GM19035 (cell line): ENCODE results near the gene KCNAB1.

Experiments
- ATAC-seq: cut with Tn5 transposase; IDR thresholded peaks from one replicate; pipeline ENCODE4 v1.9.1; 2021; ENCODE audit not compliant: unreplicated experiment

The KCNAB1 gene

DNA sequence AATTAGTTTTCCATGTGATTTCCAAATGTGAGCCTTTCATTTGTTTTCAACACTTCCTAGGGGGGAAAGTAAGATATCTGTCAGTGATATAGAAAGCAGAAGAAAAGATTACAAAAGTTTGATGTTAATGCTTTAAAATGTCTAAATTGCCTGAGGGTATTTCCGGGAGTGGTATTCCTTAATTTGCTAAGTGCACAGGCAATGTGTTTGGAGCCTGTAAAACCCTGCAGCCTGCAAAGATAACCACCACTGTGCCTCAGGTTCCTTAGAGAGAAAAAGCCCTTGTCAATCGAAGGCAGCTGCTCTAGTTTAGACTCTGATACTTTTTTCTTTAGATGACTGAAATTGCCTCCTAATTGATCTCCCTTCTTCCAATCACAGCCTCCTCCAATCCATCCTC is 279.7 kb downstream of the KCNAB1 start:
- no peak for ATAC-seq

GRCh38 chr3:156400735-156401134 is 280.4 kb downstream of the KCNAB1 start:
- no peak for ATAC-seq

DNA sequence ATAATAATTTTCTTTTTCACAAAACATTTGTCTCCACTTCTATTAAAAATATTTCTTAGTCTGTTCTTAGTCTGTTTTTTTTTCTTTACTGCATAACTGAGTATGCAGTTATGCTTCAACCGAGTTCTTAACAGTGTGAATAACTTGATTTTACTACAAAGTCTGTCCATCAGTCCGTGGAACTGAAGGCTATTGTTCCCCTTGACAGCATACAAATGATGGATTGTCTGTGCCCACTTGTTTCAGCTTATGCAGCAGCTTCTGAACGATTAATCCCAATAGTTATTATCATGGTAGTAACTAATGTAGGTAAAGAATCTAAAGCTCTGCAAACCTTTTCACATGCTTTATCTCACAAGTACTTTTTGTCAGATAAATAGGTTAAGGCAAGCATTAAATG is 283.8 kb downstream of the KCNAB1 start:
- ATAC-seq = no peak

- no peak for ATAC-seq
These were observed 286.0 kb downstream of the KCNAB1 start for GRCh38 chr3:156406393-156406792.

DNA sequence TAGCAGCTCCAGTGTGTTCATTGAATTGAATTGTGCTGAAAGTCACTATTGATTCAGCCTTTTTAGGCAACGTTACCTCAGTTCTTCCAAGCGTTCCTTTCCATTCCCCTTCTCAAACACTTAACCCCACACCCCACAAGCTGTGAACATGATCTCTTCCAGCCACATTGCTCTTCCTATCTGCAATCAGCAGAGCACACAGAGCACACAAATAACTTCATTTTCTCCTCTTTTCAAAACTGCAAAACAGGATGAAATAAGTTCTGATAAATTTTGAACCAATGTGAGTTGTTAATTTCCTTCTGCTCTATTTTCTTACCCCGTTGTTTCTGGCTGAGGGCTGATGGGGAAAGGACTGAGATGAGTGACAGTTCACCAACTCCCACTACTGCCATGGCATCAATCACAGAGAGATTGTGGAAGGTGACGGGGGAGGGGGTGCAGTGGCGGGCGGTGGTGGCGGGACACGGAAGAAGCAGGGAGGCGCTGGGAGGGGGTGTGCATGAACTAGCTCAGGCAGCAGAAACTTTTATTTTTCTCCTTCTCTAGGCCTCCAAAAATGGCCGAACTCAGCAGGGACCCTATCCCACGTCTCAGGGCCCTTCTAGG is 287.3 kb downstream of the KCNAB1 start:
- no peak for ATAC-seq

DNA sequence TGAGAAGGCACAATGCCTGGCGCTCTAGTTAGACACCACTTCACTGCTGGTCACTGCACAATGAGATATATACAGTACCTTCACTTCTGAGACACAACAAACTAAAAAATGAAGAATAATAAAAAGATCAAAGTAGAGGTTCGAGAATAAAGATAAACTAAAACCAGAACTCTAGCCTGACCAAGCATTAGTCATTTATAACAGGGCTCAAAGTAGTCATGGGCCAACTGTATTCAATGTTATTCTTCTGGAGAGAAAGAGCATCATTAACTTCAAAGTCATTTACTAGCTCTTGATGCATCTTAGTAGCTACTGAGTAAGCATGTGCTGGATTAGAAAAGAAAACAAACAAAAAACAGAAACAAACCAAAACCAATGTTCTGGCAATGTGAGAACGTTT is 289.3 kb downstream of the KCNAB1 start:
- no peak for ATAC-seq

GRCh38 chr3:156412600-156412999 is 292.2 kb downstream of the KCNAB1 start:
- no peak for ATAC-seq

GRCh38 chr3:156413293-156413892 is 293.0 kb downstream of the KCNAB1 start:
- no peak for ATAC-seq

DNA sequence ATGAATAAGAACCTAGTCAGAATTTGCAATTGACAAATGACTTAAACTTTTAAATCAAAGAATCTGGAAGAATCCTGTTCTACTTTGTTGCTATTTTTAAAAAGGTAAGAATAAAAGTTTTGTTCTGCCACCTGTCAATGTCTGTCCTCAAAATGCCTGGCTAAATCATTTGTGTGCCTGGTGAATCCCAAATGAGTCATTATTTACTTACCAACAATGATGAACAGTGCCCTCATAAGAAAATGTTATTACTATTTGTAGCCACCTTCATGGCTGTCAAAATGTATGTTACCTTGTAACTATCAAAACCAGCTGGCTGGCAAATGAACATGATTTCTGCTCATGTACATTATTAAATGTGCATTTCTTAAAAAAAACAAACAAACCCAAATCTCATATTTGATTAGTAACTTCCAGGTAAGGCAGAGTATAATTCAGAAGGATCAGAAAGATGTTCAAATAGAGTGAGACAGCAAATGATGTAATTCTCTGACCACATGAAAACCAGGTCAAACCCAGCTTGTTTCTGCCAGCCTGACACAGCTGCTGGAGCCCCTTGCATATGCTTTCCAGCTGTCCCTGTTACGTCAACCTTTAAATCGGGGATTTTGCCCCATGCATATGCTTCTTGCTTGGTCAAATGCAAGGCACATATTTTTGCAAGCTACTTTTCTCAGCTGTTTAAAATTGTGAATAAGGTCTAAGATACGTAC is 296.6 kb downstream of the KCNAB1 start:
- no peak for ATAC-seq

GRCh38 chr3:156417559-156418132 is 297.3 kb downstream of the KCNAB1 start:
- no peak for ATAC-seq

- ATAC-seq = no peak
These were observed 298.1 kb downstream of the KCNAB1 start for GRCh38 chr3:156418428-156418827.

DNA sequence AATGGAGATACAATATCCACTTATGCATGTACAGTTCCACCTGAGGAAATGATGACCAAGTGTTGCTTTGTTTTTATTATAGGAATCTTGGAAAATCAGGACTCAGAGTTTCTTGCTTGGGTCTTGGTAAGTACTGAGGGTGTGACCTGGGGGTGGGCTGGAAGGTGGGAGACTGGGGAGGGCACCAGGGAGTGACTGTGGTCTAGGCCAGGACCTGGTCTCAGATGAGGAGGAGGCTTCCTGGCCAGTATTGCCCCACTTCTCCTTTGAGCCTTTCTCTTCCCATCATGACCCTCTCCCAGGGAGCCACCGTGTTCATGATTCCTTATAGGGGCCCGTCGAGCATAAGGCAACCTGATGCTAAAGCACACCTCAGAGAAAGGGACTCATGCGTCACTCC is 301.2 kb downstream of the KCNAB1 start:
- no peak for ATAC-seq

DNA sequence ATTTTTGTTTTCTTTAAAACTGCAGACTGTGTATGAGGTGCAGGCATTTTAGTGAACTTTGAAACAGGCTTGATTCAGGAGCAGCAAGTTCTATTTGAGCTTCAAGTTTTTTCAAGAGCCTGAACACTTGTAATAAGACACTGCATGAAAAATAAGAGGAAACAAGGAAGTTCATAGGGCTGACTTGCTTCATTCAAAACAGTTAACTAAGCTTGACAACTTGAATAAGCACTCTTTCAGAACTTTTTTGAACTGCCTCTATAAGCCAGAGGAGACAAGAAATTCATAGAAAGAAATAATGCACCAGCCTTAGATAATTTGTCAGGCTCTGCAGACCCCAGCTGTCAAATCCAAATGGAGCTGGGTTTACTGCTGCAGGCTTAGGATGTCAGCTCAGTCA is 304.4 kb downstream of the KCNAB1 start:
- no peak for ATAC-seq

DNA sequence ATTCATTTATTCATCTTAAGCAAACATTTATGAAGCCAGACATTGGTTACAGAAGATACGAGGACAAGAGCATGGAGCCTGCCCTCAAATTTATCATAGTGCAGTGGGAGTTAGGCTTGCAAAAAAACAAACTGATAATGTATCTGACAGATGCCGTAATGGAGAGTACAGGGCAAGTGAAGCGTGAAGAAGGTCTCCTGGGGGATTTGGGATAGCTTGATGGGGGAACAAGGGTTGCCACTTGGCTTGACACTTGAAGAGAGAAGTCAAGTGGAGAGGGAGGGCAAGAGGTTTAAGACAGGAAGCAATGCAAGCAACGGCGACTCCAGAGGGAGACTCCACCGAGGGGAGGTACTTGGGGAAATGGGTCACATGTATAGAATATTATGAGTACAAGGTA is 305.3 kb downstream of the KCNAB1 start:
- ATAC-seq = no peak

- no peak for ATAC-seq
These were observed 308.7 kb downstream of the KCNAB1 start for GRCh38 chr3:156429125-156429524.

GRCh38 chr3:156431334-156432124 is 311.2 kb downstream of the KCNAB1 start:
- no peak for ATAC-seq

DNA sequence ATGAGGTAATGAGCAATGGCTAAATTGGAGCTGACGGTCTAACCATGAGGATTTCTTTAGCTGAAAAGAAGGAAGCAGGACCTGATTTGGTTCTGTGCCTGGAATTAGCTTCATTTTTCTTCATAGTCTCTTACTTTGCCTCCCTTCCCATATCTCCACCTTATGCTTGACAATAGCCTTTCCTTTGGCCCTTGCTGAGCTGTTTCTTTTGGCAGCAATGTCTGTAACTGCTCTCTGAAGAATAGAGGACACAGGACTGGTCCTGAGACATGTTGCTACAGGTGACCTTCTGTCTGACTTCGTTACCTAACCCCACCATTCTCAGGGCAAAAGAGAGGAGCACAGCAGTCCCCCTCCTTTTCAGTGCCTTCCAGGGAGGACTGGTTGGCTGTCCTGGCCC is 312.2 kb downstream of the KCNAB1 start:
- no peak for ATAC-seq

DNA sequence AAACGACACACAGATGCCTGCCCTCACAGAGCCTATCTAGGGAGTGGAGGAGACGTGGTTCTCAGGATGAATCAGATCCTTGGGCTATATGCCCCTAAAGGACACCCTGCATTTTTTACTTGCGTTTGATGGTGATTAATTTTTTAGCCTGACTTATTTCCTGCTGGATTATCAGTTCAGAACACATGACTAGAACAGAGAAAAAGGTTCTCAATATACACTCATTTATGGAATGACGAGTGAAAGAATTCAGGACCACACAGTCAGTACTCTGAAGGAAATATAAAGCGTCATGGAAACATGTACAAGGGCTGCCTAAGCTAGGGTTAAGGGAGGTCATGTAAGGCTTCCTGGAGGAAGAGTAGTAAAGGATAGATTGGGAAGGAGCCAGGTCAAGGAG is 312.8 kb downstream of the KCNAB1 start:
- no peak for ATAC-seq

DNA sequence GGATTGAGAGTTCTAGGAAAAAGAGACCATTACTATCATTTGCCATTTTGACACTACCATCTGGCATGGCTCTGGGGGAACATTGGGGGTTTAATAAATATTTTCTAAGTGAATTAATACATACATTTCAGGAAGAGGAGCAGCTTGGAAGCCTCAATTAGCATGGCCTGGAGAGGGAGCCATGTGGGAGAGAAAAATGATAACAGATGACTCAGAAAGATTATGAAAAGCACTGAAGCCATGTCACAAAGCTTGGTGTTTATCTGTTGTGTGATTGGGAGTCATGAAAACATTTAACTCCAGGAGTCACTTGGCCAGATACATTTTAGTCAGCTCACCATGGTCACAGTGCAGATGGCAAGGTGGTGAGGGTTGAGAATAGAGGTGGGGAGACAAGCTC is 313.5 kb downstream of the KCNAB1 start:
- ATAC-seq = no peak

DNA sequence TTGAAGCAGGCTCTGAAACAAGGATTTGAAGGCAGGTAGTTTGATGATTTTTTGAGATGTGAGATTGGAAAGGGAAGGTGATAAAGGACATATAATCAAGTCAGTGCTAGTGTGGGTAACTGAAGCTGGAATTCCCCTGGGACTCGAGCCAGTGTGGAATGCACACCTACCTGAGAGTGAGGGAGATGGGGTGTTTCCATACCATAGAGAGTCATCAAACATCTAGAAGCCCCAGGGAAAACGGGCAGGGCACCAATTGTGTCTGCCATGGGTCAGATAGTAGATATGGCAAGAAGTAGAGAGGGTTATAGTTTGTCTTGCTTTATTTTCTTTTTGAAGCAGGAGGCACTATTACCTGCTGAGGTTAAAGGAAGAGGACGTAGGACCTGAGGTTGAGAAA is 314.5 kb downstream of the KCNAB1 start:
- no peak for ATAC-seq

- no peak for ATAC-seq
These were observed 322.7 kb downstream of the KCNAB1 start for GRCh38 chr3:156443079-156443478.
